Measurements from ENCODE around the gene NRXN3. TPM values are rescaled to one million over a fixed set of nuclear protein-coding genes. Genes with fewer than 3 reads are reported as not detected.

The NRXN3 gene
- total and polyA plus RNA-seq, 2 of the 4 experiments (the other 2 are of a cell fraction) = 4.8 to 25.1 TPM

- Histone ChIP-seq H2BK20ac (ENCODE audit: low read depth, low read length) (no peak overlapping the region), H3K14ac (replicated peaks; ENCODE audit: low read depth, low read length) (no peak overlapping the region), H3K4me3 (ENCODE audit: insufficient read depth, low read depth, low read length) (no peak overlapping the region), H3K27me3 (ENCODE audit: control insufficient read depth, insufficient read depth, low read length) (no peaks in the 10 kb centered on the region), H2AK5ac (ENCODE audit: low read depth, low read length) (no peak overlapping the region), H3K18ac (ENCODE audit: low read depth, low read length) (no peak overlapping the region), H3K4me2 (ENCODE audit: low read depth, low read length) (no peak overlapping the region), H3K9me3 (ENCODE audit: control insufficient read depth, insufficient read depth, low read length) (no peaks in the 10 kb centered on the region), H3K79me1 (ENCODE audit: low read depth in 1 of 2, low read length in 2 of 2) (no peaks in the 10 kb centered on the region; a peak in 1 of 4 replicates), H2AK9ac (replicated peaks; ENCODE audit: low read depth, low read length, poor library complexity) (no peak overlapping the region), H4K20me1 (ENCODE audit: insufficient read depth, low read length) (no peaks in the 10 kb centered on the region), H3K56ac (ENCODE audit: extremely low read depth, insufficient read depth, low read length) (no peak overlapping the region), H2AFZ (replicated peaks; ENCODE audit: low read length, poor library complexity) (no peak overlapping the region), H2BK5ac (ENCODE audit: low read depth, low read length, poor library complexity, severe bottlenecking) (no peak overlapping the region), H3K9ac (ENCODE audit: low read depth, low read length) (no peak overlapping the region), H2BK120ac (ENCODE audit: low read depth, low read length) (no peak overlapping the region), H4K91ac (ENCODE audit: insufficient read depth, low read depth, low read length) (no peak overlapping the region), H3K36me3 (ENCODE audit: control insufficient read depth, insufficient read depth, low read length) (no peaks in the 10 kb centered on the region; the same call in 1 of the 2 replicates), H2BK15ac (ENCODE audit: low read depth, low read length) (no peak overlapping the region), H4K5ac (ENCODE audit: low read depth, low read length) (no peak overlapping the region), H3K27ac (ENCODE audit: insufficient read depth, low read length) (no peak overlapping the region), H4K8ac (ENCODE audit: low read depth in 2 of 2, low read length in 2 of 2) (no peak overlapping the region), H3K23ac (ENCODE audit: low read depth, low read length) (no peak overlapping the region), H3K4me1 (ENCODE audit: control insufficient read depth, insufficient read depth, low read length) (no peaks in the 10 kb centered on the region), H3K9me1 (ENCODE audit: insufficient read depth, low read length) (no peaks in the 10 kb centered on the region), H3K4ac (ENCODE audit: low read depth, low read length) (no peak overlapping the region)
- BruUV-seq (replicated peaks) = no TSS peak
- dilution Hi-C loops (cut with HindIII; ENCODE audit: low sequenced_read_pairs, unreplicated experiment) = no loop called here
- intact Hi-C loops (cut with micrococcal nuclease) = no loop called here
- POLR2A ChIA-PET (ENCODE audit: unreplicated experiment) = no interaction called here
- DNase-seq (no peak), ATAC-seq (ENCODE audit: low read depth) (no peak)
- TF ChIP-seq CEBPB (IDR thresholded peaks at IDR 0.05; ENCODE audit: low read depth, low read length) (no peak), MXI1 (IDR thresholded peaks at IDR 0.05; ENCODE audit: borderline replicate concordance, low read depth, low read length) (no peak), RFX5 (IDR thresholded peaks at IDR 0.05; ENCODE audit: low read depth, low read length) (no peak), CHD1 (IDR thresholded peaks at IDR 0.05; ENCODE audit: low read depth, low read length) (no peak), CTCF (conservative IDR thresholded peaks at IDR 0.05; ENCODE audit: low read depth, low read length) (no peak), MAZ (IDR thresholded peaks at IDR 0.05; ENCODE audit: borderline replicate concordance, low read depth, low read length) (no peak), ELK1 (IDR thresholded peaks at IDR 0.05; ENCODE audit: borderline replicate concordance, low read depth, low read length) (no peak), MAFK (IDR thresholded peaks at IDR 0.05; ENCODE audit: low read depth, low read length) (no peak), POLR2A (IDR thresholded peaks at IDR 0.05; ENCODE audit: low read depth, low read length) (no peak), RAD21 (IDR thresholded peaks at IDR 0.05; ENCODE audit: low read length) (no peak), RCOR1 (IDR thresholded peaks at IDR 0.05; ENCODE audit: insufficient replicate concordance, low read length) (no peak), FOS (IDR thresholded peaks at IDR 0.05; ENCODE audit: low read depth, low read length) (no peak), USF2 (IDR thresholded peaks at IDR 0.05; ENCODE audit: low read depth, low read length) (no peak), BHLHE40 (IDR thresholded peaks at IDR 0.05; ENCODE audit: low read depth, low read length) (no peak), NFE2L2 (IDR thresholded peaks at IDR 0.05; ENCODE audit: low read depth, low read length) (no peak), SMC3 (IDR thresholded peaks at IDR 0.05; ENCODE audit: low read depth, low read length) (no peak)
- in situ Hi-C loops (cut with MboI; ENCODE audit: low sequenced_read_pairs) = no loop called here
- CTCF ChIA-PET = no interaction called here
- no CpG with 5 or more reads among the region's 3 CpGs for WGBS, 2 experiments (ENCODE audit: extremely low coverage in 2 of 2, insufficient read length in 1 of 2)
Observed at GRCh38 chr14:79337761-79338160, 1167.6 kb downstream of the NRXN3 start.

All from IMR-90 (cell line).